Mesenchymal stem cell (in vitro differentiated cells and primary cell): ENCODE measurements around the gene PGLYRP2.

Experiments used
- DNase-seq: peaks from one replicate; pipeline ENCODE4 v3.0.0-alpha.2; 2013
- H2AFZ ChIP-seq: one replicate; pipeline ENCODE4 v1.6.1; 2013; ENCODE audit warnings: low read depth, mild to moderate bottlenecking, control low read depth, inconsistent platforms, low read length, moderate library complexity
- H2AK5ac ChIP-seq: 2 replicates; pipeline ENCODE4 v1.6.1; 2013; ENCODE audit warnings: low read length, moderate library complexity, mild to moderate bottlenecking, inconsistent platforms; ENCODE audit not compliant: severe bottlenecking
- H2BK120ac ChIP-seq: one replicate; pipeline ENCODE4 v1.6.1; 2013; ENCODE audit warnings: low read depth, mild to moderate bottlenecking, inconsistent platforms, low read length, moderate library complexity
- H2BK12ac ChIP-seq, 2 experiments: one replicate each; pipeline ENCODE4 v1.6.1; 2013; ENCODE audit warnings: inconsistent platforms in 2 of 2, low read length in 2 of 2, mild to moderate bottlenecking in 2 of 2, moderate library complexity in 2 of 2, control low read depth in 1 of 2
- H2BK15ac ChIP-seq: one replicate; pipeline ENCODE4 v1.6.1; 2013; ENCODE audit warnings: mild to moderate bottlenecking, low read depth, inconsistent platforms; ENCODE audit not compliant: poor library complexity, severe bottlenecking
- H2BK5ac ChIP-seq: 2 replicates; pipeline ENCODE4 v1.6.1; 2013; ENCODE audit warnings: low read depth, mild to moderate bottlenecking, low read length, control low read depth, inconsistent platforms; ENCODE audit not compliant: poor library complexity, severe bottlenecking
- H3K14ac ChIP-seq, 2 experiments: one replicate each; pipeline ENCODE4 v1.6.1; 2013; ENCODE audit warnings: inconsistent platforms in 2 of 2, low read length in 2 of 2, control low read depth in 1 of 2, mild to moderate bottlenecking in 1 of 2, moderate library complexity in 1 of 2
- H3K18ac ChIP-seq, 2 experiments: one replicate each; pipeline ENCODE4 v1.6.1; 2013; ENCODE audit warnings: inconsistent platforms in 2 of 2, low read length in 2 of 2, control low read depth in 1 of 2, low read depth in 1 of 2, mild to moderate bottlenecking in 1 of 2
- H3K23ac ChIP-seq, 2 experiments: one replicate each; pipeline ENCODE4 v1.6.1; 2013; ENCODE audit warnings: inconsistent platforms in 2 of 2, low read length in 2 of 2, mild to moderate bottlenecking in 2 of 2, moderate library complexity in 2 of 2, control low read depth in 1 of 2
- H3K27ac ChIP-seq: 2 replicates; pipeline ENCODE4 v1.5.1; 2013; ENCODE audit warnings: mild to moderate bottlenecking, moderate library complexity, low read length, control low read depth, inconsistent platforms; ENCODE audit not compliant: poor library complexity, severe bottlenecking
- H3K27me3 ChIP-seq, 2 experiments: 2 replicates each; pipeline versions ENCODE4 v1.6.1 to v1.7.0; 2013; ENCODE audit warnings: low read length in 2 of 2, mild to moderate bottlenecking in 2 of 2, moderate library complexity in 2 of 2, control low read depth in 1 of 2, inconsistent platforms in 1 of 2; ENCODE audit not compliant: control insufficient read depth in 1 of 2, insufficient read depth in 1 of 2
- H3K36me3 ChIP-seq, 2 experiments: 2 replicates each; pipeline versions ENCODE4 v1.6.1 to v1.7.0; 2013; ENCODE audit warnings: low read length in 2 of 2, control low read depth in 1 of 2, inconsistent platforms in 1 of 2, low read depth in 1 of 2, mild to moderate bottlenecking in 1 of 2; ENCODE audit not compliant: insufficient read depth in 2 of 2, control insufficient read depth in 1 of 2
- H3K4ac ChIP-seq, 2 experiments: one replicate each; pipeline ENCODE4 v1.6.1; 2013; ENCODE audit warnings: inconsistent platforms in 2 of 2, low read length in 2 of 2, mild to moderate bottlenecking in 2 of 2, moderate library complexity in 2 of 2, control low read depth in 1 of 2, low read depth in 1 of 2
- H3K4me1 ChIP-seq: 2 replicates; pipeline ENCODE4 v1.6.1; 2013; ENCODE audit warnings: low read depth, low read length, control low read depth; ENCODE audit not compliant: control insufficient read depth, insufficient read depth
- H3K4me2 ChIP-seq: 2 replicates; pipeline ENCODE4 v1.6.1; 2013; ENCODE audit warnings: low read length, mild to moderate bottlenecking, inconsistent platforms; ENCODE audit not compliant: poor library complexity, severe bottlenecking
- H3K4me3 ChIP-seq, 2 experiments: 2 replicates each; pipeline versions ENCODE4 v1.5.1 to v1.7.0; 2013; ENCODE audit warnings: low read length in 2 of 2, mild to moderate bottlenecking in 2 of 2, control low read depth in 1 of 2, low read depth in 1 of 2; ENCODE audit not compliant: insufficient read depth in 1 of 2
- H3K79me1 ChIP-seq: replicated peaks from 2 replicates; pipeline ENCODE4 v1.6.1; 2013; ENCODE audit warnings: mild to moderate bottlenecking, control low read depth, low read length, inconsistent platforms; ENCODE audit not compliant: poor library complexity, severe bottlenecking
- H3K9ac ChIP-seq: 2 replicates; pipeline ENCODE4 v1.7.0; 2013; ENCODE audit warnings: mild to moderate bottlenecking, low read length, moderate library complexity
- H3K9me3 ChIP-seq: 2 replicates; pipeline ENCODE4 v1.7.0; 2013; ENCODE audit warnings: mild to moderate bottlenecking, low read length; ENCODE audit not compliant: control insufficient read depth
- H4K8ac ChIP-seq: one replicate; pipeline ENCODE4 v1.6.1; 2013; ENCODE audit warnings: inconsistent platforms, mild to moderate bottlenecking, low read length, moderate library complexity
- H4K91ac ChIP-seq: one replicate; pipeline ENCODE4 v1.6.1; 2013; ENCODE audit warnings: mild to moderate bottlenecking, low read length, inconsistent platforms
- WGBS: methylation state at CpG from one replicate; pipeline ENCODE4 v1.1.7; 2013; ENCODE audit warnings: mixed read lengths; 5-methylcytosine and 5-hydroxymethylcytosine counted together

Gene PGLYRP2

DNA sequence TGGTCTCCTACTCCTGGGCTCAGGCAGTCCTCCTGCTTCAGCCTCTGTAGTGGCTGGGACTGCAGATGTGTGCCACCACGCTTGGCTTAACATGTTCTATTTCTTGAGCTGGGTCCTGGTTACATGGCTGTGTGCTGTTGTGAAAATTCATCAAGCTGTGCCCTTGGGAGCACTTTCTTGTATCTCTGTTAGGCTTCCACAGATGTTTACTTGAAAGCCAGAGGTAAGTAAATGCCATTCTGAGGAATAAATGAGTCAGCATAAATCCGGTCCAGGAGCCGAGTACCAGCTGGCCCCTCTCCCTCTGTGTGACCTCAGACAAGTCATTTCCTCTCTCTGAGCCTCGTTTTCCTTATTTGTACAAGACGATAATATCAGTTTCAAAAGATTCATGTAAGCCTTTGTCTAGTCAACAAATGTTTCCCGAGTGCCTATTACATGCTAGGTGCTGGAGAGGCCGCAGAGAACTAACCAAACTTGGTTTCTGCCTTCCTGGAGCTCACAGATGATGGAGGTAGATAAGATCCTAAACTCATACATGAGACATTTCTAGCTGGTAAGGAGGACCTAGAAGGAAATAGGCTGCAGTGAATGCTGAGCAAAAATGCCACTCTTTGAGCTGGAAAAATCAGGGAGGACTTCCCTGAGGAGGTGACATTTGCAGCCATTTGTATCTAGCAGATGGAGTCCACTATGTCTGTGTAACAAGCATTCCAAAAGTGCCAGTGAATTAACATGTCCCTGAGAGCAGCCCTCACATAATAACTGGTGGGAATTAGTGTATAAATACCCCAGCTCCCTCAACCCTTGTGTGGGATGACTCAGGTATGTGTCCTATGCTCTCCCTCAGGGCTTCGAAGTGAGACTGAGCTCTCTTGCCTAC lies 12.2 kb downstream of the PGLYRP2 start:
- 40% methylated on average over 8 of the region's 8 CpGs for WGBS
- H4K8ac ChIP-seq: no peak overlapping the region
- DNase-seq: peak; percentile 68

DNA sequence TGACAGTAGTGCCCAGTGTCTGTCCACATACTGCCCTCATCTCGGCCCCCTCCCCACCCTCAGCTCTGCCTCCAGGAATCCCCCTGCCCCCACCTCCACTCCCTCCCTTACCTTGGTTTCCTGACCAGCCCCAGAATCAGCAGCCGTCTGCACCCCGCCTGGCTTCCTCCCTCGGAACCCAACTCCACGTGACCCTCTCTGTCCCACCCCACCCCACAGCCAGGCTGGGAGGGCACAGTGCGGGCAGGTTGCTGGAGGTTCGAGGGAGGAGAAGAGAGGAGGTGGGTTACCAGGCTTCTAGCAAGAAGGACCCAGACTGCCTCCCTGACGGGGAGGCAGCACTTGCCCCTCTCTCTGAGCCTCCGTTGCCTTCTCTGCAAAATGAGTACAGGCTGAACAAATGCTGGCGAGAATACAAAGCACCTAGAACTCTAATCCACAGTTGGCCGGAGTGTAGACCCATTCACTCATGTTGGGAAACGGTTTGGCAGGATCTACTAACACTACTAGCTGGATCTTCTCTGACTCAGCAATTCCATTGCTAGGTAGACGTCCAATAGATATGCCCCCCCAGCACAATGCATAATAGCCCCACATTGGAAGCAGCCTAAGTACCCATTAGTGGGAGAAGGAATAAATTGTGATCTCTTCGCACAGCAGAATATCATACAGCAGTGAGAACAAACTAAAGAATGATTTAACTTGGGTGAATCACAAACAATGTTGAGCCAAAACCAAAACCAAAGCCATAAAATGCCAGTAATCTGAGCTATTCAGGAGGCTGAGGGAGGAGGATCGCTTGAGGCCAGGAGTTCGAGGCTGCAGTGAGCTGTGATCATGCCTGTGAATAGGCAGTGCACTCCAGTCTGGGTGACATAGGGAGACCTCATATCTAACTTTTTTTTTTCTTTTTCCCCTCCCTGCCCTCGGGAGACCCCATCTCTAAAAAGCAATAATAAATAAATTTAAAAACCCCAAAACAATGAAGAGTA lies 14.6 kb downstream of the PGLYRP2 start, which contains the start of gene RASAL3:
Gene RASAL3 (minus strand): TSS at position 151 of the 992 bp plus-strand sequence. CDS start 186 bp downstream, outside the sequence.
- no peak within 1 kb of the TSS for H2BK12ac ChIP-seq
- peak within 1 kb of the TSS; percentile 30 for H4K91ac ChIP-seq
- no peak within 1 kb of the TSS for H2BK5ac ChIP-seq
- no peak within 1 kb of the TSS for H3K18ac ChIP-seq
- H3K9me3 ChIP-seq: no peaks in the 10 kb centered on the region
- no peak within 1 kb of the TSS for H2AFZ ChIP-seq
- no peak within 1 kb of the TSS for H3K4me2 ChIP-seq
- peak within 1 kb of the TSS; percentile 12 for H2BK15ac ChIP-seq
- no peak within 1 kb of the TSS for H4K8ac ChIP-seq
- H2AK5ac ChIP-seq: no peak within 1 kb of the TSS
- no peak within 1 kb of the TSS for H2BK120ac ChIP-seq
- DNase-seq: no peak
- no peak within 1 kb of the TSS for H3K23ac ChIP-seq
- WGBS: 71% methylated on average over 15 of the region's 17 CpGs
- H3K36me3 ChIP-seq: no peaks in the 10 kb centered on the region
- peaks cover 3% of the 10 kb centered on the region for H3K4me1 ChIP-seq
- H3K9ac ChIP-seq: no peak within 1 kb of the TSS
- H3K4ac ChIP-seq: no peak within 1 kb of the TSS
- peaks cover 7 to 54% of the 10 kb centered on the region in 2 experiments for H3K27me3 ChIP-seq
- H3K27ac ChIP-seq: no peak within 1 kb of the TSS
- no peaks in the 10 kb centered on the region for H3K79me1 ChIP-seq
- H3K14ac ChIP-seq: no peak within 1 kb of the TSS
- H3K4me3 ChIP-seq: no peak within 1 kb of the TSS

More for the DNA sequence above, 12.2 kb downstream of the PGLYRP2 start:
- no peak overlapping the region for H2BK12ac ChIP-seq
- H3K4me3 ChIP-seq: no peak overlapping the region
- H3K23ac ChIP-seq: no peak overlapping the region
- no peak overlapping the region for H3K18ac ChIP-seq
- no peak overlapping the region for H3K9ac ChIP-seq
- H3K9me3 ChIP-seq: no peaks in the 10 kb centered on the region
- H3K27ac ChIP-seq: no peak overlapping the region
- H2BK15ac ChIP-seq: no peak overlapping the region
- H3K4ac ChIP-seq: no peak overlapping the region
- no peak overlapping the region for H2AFZ ChIP-seq
- H2AK5ac ChIP-seq: no peak overlapping the region
- peaks cover 3% of the 10 kb centered on the region for H3K4me1 ChIP-seq
- H3K14ac ChIP-seq: no peak overlapping the region
- no peak overlapping the region for H2BK120ac ChIP-seq
- H3K36me3 ChIP-seq: no peaks in the 10 kb centered on the region
- H2BK5ac ChIP-seq: no peak overlapping the region
- no peaks in the 10 kb centered on the region for H3K79me1 ChIP-seq
- H3K4me2 ChIP-seq: no peak overlapping the region
- H4K91ac ChIP-seq: no peak overlapping the region
- H3K27me3 ChIP-seq: peaks cover 3 to 34% of the 10 kb centered on the region in 2 experiments

DNA sequence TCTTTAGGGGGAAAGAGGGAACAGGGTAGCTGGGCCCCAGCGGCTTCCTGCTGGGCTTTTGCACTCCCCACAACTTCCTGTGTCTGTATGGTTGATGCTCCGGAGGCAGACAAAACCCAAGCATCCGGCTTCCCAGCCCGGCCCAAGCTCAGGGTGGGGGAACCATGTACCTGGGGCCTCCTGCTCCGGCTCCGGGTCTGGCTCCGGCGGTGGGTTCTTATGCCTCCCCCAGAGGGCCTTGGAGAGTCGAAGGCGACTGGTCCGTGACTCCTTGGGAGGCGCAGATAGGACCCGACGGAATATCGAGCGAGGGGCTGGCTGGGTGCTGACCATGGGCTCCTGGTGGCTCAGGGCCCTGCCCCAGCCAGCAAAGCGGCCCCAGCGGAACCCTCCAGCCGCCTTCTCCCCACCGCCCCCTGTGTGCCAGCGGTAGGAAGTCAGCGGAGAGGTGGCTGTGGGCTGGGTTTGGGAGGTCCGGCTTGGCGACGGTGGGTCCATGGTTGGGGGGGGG lies 15.4 kb downstream of the PGLYRP2 start:
- Histone ChIP-seq H4K8ac (no peak overlapping the region), H3K79me1 (no peaks in the 10 kb centered on the region), H3K14ac (no peak overlapping the region), H2BK120ac (no peak overlapping the region), H3K4me1 (no peaks in the 10 kb centered on the region), H2BK15ac (no peak overlapping the region), H2AFZ (no peak overlapping the region), H2BK5ac (no peak overlapping the region), H3K4me2 (no peak overlapping the region), H3K9ac (no peak overlapping the region), H2AK5ac (no peak overlapping the region), H3K27me3 (peaks cover 10 to 52% of the 10 kb centered on the region in 2 experiments), H3K4ac (no peak overlapping the region), H3K23ac (no peak overlapping the region), H3K4me3 (no peak overlapping the region), H2BK12ac (no peak overlapping the region), H3K36me3 (no peaks in the 10 kb centered on the region), H4K91ac (no peak overlapping the region), H3K18ac (no peak overlapping the region), H3K9me3 (no peaks in the 10 kb centered on the region), H3K27ac (no peak overlapping the region)
- WGBS: 75% methylated on average over 16 of the region's 25 CpGs
- DNase-seq: no peak
